HG03095 (cell line): ENCODE data around the gene DLGAP4.

Experiments used
- ATAC-seq: cut with Tn5 transposase; IDR thresholded peaks from one replicate; pipeline ENCODE4 v1.9.1; 2021; ENCODE audit warnings: moderate library complexity; ENCODE audit not compliant: unreplicated experiment

Gene DLGAP4

GRCh38 chr20:36525620-36526365 is 219.7 kb downstream of the DLGAP4 start:
- ATAC-seq: no peak

DNA sequence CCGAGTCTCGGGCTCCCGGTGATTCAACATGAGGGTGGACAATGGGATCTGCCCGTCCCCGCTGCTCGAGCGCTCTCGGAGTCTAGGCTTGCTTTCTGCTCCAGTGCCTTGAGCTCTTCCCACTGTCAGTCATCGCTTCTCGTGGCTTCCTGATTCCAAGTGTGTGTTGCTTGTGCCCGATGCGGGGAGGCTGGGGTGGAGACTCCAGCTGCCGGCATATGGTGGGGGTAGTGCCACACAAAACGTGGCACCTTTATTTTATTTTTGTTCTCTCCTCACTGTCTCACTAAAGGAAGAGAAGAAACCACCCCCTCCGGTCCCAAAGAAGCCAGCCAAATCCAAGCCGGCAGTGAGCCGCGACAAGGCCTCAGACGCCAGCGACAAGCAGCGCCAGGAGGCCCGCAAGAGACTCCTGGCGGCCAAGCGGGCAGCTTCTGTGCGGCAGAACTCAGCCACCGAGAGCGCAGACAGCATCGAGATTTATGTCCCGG is 220.4 kb downstream of the DLGAP4 start:
- ATAC-seq: no peak

DNA sequence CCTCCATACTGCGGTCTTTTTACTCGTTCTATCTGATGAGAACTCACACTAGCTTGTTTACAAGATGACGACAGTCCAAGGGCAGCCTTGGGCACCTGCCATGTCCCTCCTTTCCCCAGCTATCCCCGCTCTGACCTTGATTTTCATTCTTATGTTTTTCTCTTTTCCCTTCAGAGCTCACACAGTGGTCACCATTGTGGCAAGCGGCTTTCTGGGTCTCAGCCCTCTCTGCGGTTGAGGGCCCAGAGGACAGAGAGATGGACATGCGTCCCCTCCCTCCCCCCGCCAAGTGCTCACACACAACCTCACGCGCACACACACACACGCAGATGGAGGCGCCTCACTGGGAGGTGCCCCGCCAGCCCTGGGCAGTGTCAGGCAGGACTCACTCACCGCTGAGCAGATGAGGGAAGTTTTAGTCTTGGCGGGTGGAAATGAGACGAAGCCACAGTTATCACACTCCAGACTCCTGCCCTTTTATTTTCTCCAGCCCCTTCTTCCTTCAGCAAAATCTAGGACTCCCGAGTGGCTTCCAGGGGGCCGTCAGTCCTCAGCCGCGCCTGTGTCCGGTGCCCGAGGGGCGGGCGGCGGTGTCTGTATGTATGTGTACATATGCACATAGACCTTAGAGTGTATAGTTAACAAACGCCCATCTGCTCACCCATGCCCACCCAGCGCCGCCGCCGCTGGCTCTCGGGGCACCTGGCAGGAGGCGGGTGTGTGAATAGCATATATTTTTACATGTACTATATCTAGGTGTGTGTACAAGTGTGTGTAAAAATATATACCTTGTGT is 221.4 kb downstream of the DLGAP4 start:
- ATAC-seq: no peak

- ATAC-seq: no peak
Measured at GRCh38 chr20:36528176-36528874, 222.2 kb downstream of the DLGAP4 start.

- ATAC-seq: no peak
Measured at GRCh38 chr20:36528875-36529417, 222.8 kb downstream of the DLGAP4 start.

GRCh38 chr20:36532388-36532787 is 226.2 kb downstream of the DLGAP4 start:
- ATAC-seq: no peak

DNA sequence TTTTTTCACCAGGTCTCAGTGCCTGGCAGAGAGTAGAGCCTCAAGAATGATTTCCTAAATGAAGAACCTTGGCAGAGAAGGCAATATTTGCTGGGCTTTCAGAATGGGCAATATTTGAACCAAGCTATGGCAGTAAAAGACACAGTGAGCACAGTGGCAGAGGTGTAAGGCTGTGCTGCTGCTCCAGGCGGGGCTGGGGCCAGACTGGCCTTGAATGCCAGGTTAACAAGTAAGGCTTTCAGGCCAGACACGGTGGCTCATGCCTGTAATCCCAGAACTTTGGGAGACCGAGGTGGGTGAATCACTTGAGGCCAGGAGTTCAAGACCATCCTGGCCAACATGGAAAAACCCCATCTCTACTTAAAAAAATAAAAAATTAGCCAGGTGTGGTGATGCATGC is 226.7 kb downstream of the DLGAP4 start:
- no peak for ATAC-seq

DNA sequence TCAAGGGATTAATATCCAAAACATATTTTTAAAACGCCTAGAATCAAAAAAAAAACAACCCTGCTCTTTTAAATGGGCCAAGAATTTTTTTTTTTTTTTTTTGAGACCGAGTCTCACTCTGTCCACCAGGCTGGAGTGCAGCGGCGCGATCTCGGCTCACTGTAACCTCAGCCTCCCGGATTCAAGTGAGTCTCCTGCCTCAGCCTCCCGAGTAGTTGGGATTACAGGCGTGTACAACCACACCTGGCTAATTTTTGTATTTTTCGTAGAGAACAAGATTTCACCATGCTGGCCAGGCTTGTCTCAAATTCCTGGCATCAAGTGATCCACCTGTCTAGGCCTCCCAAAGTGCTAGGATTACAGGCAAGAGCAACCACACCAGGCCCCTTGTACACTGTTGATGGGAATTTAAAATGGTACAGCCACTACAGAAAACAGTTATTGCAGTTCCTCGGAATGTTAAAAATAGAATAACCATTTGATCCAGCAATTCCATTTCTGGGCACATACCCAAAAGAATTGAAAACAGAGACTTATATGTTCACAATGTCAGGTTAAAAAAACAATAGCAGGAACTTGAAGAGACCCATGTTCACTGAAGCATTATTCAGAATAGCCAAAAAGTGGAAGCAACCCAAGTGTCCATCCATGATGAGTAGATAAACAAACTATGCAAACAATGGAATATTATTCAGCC is 232.0 kb downstream of the DLGAP4 start:
- no peak for ATAC-seq

DNA sequence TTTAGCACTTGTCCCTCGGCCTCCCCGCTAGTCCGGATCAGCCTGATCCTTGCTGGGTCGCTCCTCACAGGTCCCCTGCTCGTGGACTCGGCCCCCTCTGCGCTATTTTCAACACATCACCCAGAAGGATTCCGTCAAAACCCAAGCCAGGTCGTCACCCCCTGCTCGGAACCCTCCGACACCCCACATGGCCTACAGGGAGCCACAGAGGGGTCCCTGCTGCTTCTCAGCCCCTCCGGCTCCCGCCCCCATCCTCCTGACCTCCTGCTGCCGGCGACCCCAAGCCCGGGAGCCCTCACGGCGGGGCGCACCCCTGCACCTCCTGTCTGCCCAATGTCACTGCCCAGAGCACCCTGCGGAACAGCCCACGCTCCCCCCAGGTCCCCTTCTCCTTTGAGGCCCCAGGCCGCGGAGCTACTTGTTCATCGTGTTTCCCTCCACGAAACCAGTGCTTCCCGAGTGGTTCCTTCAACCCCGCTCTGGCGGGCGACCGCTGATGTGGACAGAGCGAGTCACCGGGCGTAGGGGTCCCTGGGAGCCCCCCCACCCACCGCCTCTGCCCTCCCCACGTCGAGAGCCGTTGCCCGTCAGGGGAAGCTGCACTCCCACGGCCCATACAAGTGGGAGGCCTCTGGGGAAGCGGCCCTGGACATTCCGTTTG is 234.5 kb downstream of the DLGAP4 start:
- ATAC-seq: no peak

GRCh38 chr20:36541227-36541767 is 235.2 kb downstream of the DLGAP4 start, which contains the start of gene MYL9:
Gene MYL9 (plus strand): TSS chr20:36541519. CDS start chr20:36544885, 3,366 bp downstream.
- no peak for ATAC-seq

- no peak for ATAC-seq
Measured at GRCh38 chr20:36541768-36542488, 235.8 kb downstream of the DLGAP4 start.

GRCh38 chr20:36542516-36543183 is 236.5 kb downstream of the DLGAP4 start:
- ATAC-seq: no peak

- no peak for ATAC-seq
Measured at GRCh38 chr20:36543184-36544133, 237.3 kb downstream of the DLGAP4 start.

- no peak for ATAC-seq
Measured at GRCh38 chr20:36544134-36545018, 238.2 kb downstream of the DLGAP4 start.

GRCh38 chr20:36546111-36546736 is 240.1 kb downstream of the DLGAP4 start:
- ATAC-seq: no peak
